Loucy (cell line): ENCODE measurements around the gene MINK1.

Source experiments
- CTCF ChIP-seq: fragments of 200-600 bp; sonication (generic); conservative IDR thresholded peaks from 2 replicates; pipeline ENCODE4 v1.5.1; 2014; ENCODE audit warnings: mild to moderate bottlenecking, antibody characterized with exemption, low read length
- EZH2phosphoT487 ChIP-seq: fragments of 200-600 bp; IDR thresholded peaks from 2 replicates; pipeline ENCODE4 v1.6.1; 2018; ENCODE audit warnings: antibody characterized with exemption, mild to moderate bottlenecking, moderate library complexity, borderline replicate concordance

- no peak for TF ChIP-seq CTCF
- no peak for TF ChIP-seq EZH2phosphoT487
Observed at GRCh38 chr17:4806456-4806776, 26.7 kb upstream of the MINK1 start.
